PC-9 (cell line): ENCODE data around the gene HES2. TPM values are rescaled to one million over a fixed set of nuclear protein-coding genes. Genes with fewer than 3 reads are reported as not detected.
A peak's percentile ranks its signal among the peaks of the same experiment; 100 is the strongest.

Experiments used
- BruUV-seq: library from RNA; stranded (reverse); fragments of 400-500 nt; replicated peaks from 2 replicates; lab custom pipeline; 2021; lab: Mats Ljungman, UMichigan
- CTCF ChIA-PET: fragments of 300-600 bp; sonication (Branson Sonifier 250); formaldehyde crosslinking; loops from one replicate; lab custom pipeline; 2022; ENCODE audit warnings: antibody characterized with exemption; lab: Charles Lee
- POLR2A ChIA-PET: fragments of 300-600 bp; sonication (Branson Sonifier 250); formaldehyde crosslinking; loops from one replicate; lab custom pipeline; 2022; ENCODE audit warnings: antibody characterized with exemption; ENCODE audit not compliant: unreplicated experiment; lab: Charles Lee
- DNase-seq, 2 experiments: peaks; one replicate each; pipeline versions ENCODE4 v3.0.0 to v3.0.0-alpha.2; 2015 to 2022; ENCODE audit warnings: mixed read lengths in 1 of 2
- H2AFZ ChIP-seq: fragments of 200-600 bp; sonication (generic); 2 replicates; pipeline ENCODE4 v1.8.1; 2017; ENCODE audit warnings: antibody characterized with exemption
- H3F3A ChIP-seq: fragments of 200-600 bp; sonication (generic); 2 replicates; pipeline ENCODE4 v1.8.1; 2017; ENCODE audit warnings: antibody characterized with exemption, mild to moderate bottlenecking, low read depth; ENCODE audit not compliant: insufficient read depth
- H3K27ac ChIP-seq: fragments of 200-600 bp; sonication (generic); 2 replicates; pipeline ENCODE4 v1.6.1; 2016; ENCODE audit warnings: mixed run types
- H3K27me3 ChIP-seq: fragments of 200-600 bp; sonication (generic); 2 replicates; pipeline ENCODE4 v1.6.1; 2016; ENCODE audit warnings: low read depth, mixed run types; ENCODE audit not compliant: insufficient read depth
- H3K36me3 ChIP-seq: fragments of 200-600 bp; sonication (generic); 2 replicates; pipeline ENCODE4 v1.6.1; 2016; ENCODE audit warnings: low read depth, mixed run types
- H3K4me1 ChIP-seq: fragments of 200-600 bp; sonication (generic); replicated peaks from 2 replicates; pipeline ENCODE4 v1.6.1; 2016; ENCODE audit warnings: mixed run types; ENCODE audit not compliant: insufficient read depth
- H3K4me2 ChIP-seq: fragments of 200-600 bp; sonication (generic); 2 replicates; pipeline ENCODE4 v1.6.1; 2017; ENCODE audit warnings: mixed run types
- H3K4me3 ChIP-seq: fragments of 200-600 bp; sonication (generic); 2 replicates; pipeline ENCODE4 v1.6.1; 2016; ENCODE audit warnings: mixed run types
- H3K79me2 ChIP-seq: fragments of 200-600 bp; sonication (generic); 2 replicates; pipeline ENCODE4 v1.6.1; 2017; ENCODE audit warnings: low read depth, mixed run types
- H3K9me2 ChIP-seq: fragments of 200-600 bp; sonication (generic); 2 replicates; pipeline ENCODE4 v1.8.1; 2017; ENCODE audit warnings: mild to moderate bottlenecking; ENCODE audit not compliant: insufficient read depth
- H3K9me3 ChIP-seq: fragments of 200-600 bp; sonication (generic); 2 replicates; pipeline ENCODE4 v1.8.1; 2016; ENCODE audit warnings: low read depth; ENCODE audit not compliant: insufficient read depth
- H4K20me1 ChIP-seq: fragments of 200-600 bp; sonication (generic); 2 replicates; pipeline ENCODE4 v1.8.1; 2017; ENCODE audit not compliant: insufficient read depth
- EZH2 ChIP-seq: fragments of 200-600 bp; sonication (generic); IDR thresholded peaks from 2 replicates; pipeline ENCODE4 v1.8.0; 2017; ENCODE audit warnings: antibody characterized with exemption, low read depth
- intact Hi-C: fragments of 100-400 bp; cut with micrococcal nuclease; formaldehyde crosslinking; loops from one replicate; pipeline ENCODE4 v1.10.0; 2022; ENCODE audit not compliant: unreplicated experiment
- total RNA-seq: library from RNA; stranded (reverse); gene quantifications from 2 replicates; pipeline ENCODE4 v1.2.3, GENCODE V29; 2021
- TF ChIP-seq, protein P1 (sequence below): fragments of 200-600 bp; sonication (generic); conservative IDR thresholded peaks from 2 replicates; pipeline ENCODE4 v1.6.1; 2017; ENCODE audit warnings: mixed run types, antibody characterized with exemption, mild to moderate bottlenecking, moderate library complexity

HES2 gene
- total RNA-seq, 1 experiment from 2014 or later: 2.1 TPM

DNA sequence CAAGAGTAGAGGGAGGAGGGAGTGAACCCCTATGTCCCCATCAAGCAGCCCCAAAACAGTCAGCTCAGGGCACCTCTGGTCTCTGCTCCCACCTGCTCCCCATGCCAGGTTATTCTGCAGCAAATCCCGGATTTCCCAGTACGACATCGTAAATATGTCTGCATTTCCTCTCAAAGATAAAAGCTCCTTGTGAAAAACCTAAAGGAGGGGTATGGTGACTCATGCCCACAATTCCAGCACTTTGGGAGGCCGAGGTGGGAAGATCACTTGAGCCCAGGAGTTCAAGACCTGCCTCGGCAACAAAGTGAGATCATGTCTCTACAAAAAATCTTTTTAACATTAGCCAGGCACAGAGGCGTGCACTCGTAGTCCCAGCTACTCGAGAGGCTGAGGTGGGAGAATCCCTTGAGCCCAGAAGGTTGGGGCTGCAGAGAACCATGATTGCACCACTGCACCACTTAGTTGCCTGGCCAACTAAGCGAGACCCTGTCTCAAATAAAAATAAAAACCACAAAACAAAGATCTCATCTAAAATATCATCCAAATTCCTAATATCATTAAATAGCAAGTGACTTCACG is 33.3 kb downstream of the HES2 start:
- BruUV-seq: TSS peak; percentile 93
- H4K20me1 ChIP-seq: no peaks in the 10 kb centered on the region

DNA sequence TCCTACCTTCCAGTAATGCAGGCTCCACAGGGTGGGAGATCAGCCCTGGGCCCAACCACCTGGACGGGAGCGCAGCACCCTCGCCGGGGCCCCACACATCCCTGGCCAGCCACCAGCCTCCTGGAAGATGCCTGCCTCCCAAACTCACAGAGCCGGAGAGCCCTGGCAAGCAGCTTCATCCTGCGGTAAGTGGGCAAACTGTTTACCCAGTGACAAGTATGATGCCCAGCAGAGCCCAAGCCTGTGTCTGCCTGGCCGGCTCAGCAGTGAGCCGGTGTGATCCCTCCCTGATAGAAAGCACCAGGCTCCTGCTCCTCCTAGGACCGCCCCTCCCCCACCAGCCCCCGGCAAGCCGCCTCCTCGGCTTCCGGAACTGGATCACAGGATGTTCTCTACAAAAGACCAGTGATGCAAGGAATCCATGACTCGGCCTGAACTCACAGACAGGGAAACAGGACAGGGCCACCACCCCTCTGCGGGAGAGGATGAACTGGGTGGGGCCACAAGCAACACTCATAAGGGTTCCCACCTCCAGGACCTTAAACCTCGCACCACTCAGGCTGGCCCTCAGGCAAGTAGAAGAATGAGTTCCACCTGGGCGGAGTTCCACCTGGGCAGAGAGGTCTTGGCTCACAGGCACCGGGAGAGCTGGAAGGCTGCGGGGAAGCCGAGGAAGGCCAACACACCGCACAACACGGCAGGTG is 34.1 kb downstream of the HES2 start:
- CTCF ChIA-PET: interaction anchor here (0.6 to 1.3 kb wide), 2 partner anchors 14 to 27 kb away, joined by 3 read pairs; no protein-coding TSS in a partner anchor
- no peaks in the 10 kb centered on the region for H4K20me1 ChIP-seq
- intact Hi-C loops: loop anchor here (1.0 kb wide), 1 partner anchor 22 kb away; no protein-coding TSS in a partner anchor
- H3K9me2 ChIP-seq: no peaks in the 10 kb centered on the region
- peak overlapping the region; percentile 50; the same call in 1 of the 2 replicates for H3K4me3 ChIP-seq
- DNase-seq: peak; percentile 89 to 92
- POLR2A ChIA-PET: interaction anchor here (0.5 to 0.7 kb wide), 4 partner anchors 28 to 214 kb away, joined by 3 to 8 read pairs (median 4); no protein-coding TSS in a partner anchor
- no peaks in the 10 kb centered on the region for H3K27me3 ChIP-seq
- peaks cover 36% of the 10 kb centered on the region for H3K79me2 ChIP-seq
- H3F3A ChIP-seq: peaks cover 25% of the 10 kb centered on the region
- TF ChIP-seq, protein P1, sequence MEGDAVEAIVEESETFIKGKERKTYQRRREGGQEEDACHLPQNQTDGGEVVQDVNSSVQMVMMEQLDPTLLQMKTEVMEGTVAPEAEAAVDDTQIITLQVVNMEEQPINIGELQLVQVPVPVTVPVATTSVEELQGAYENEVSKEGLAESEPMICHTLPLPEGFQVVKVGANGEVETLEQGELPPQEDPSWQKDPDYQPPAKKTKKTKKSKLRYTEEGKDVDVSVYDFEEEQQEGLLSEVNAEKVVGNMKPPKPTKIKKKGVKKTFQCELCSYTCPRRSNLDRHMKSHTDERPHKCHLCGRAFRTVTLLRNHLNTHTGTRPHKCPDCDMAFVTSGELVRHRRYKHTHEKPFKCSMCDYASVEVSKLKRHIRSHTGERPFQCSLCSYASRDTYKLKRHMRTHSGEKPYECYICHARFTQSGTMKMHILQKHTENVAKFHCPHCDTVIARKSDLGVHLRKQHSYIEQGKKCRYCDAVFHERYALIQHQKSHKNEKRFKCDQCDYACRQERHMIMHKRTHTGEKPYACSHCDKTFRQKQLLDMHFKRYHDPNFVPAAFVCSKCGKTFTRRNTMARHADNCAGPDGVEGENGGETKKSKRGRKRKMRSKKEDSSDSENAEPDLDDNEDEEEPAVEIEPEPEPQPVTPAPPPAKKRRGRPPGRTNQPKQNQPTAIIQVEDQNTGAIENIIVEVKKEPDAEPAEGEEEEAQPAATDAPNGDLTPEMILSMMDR: no peak
- no peak for TF ChIP-seq EZH2
- H2AFZ ChIP-seq: peak overlapping the region; percentile 55; the same call in 1 of the 2 replicates
- no TSS peak for BruUV-seq
- H3K36me3 ChIP-seq: no peaks in the 10 kb centered on the region
- no peaks in the 10 kb centered on the region for H3K9me3 ChIP-seq
- H3K4me2 ChIP-seq: peak overlapping the region; percentile 85
- H3K4me1 ChIP-seq: peaks cover 17% of the 10 kb centered on the region
- peak overlapping the region; percentile 84 for H3K27ac ChIP-seq

More for the DNA sequence above, 33.3 kb downstream of the HES2 start:
- POLR2A ChIA-PET: interaction anchor here (0.5 to 0.7 kb wide), 6 partner anchors 26 to 214 kb away, joined by 3 to 8 read pairs (median 4); no protein-coding TSS in a partner anchor
- intact Hi-C loops: no loop called here
- Histone ChIP-seq H3K9me2 (no peaks in the 10 kb centered on the region), H3K27me3 (no peaks in the 10 kb centered on the region), H3K27ac (peak overlapping the region; percentile 84), H3K4me2 (peak overlapping the region; percentile 85), H3K9me3 (no peaks in the 10 kb centered on the region), H3K4me1 (peaks cover 17% of the 10 kb centered on the region), H2AFZ (no peak overlapping the region), H3F3A (peaks cover 25% of the 10 kb centered on the region; the same call in 1 of the 2 replicates), H3K36me3 (no peaks in the 10 kb centered on the region), H3K79me2 (peaks cover 45% of the 10 kb centered on the region), H3K4me3 (peak overlapping the region; percentile 50; the same call in 1 of the 2 replicates)
- peak in 1 of 2 experiments; percentile 15 for DNase-seq
- CTCF ChIA-PET: interaction anchor here (0.6 to 1.3 kb wide), 2 partner anchors 15 to 28 kb away, joined by 3 read pairs; no protein-coding TSS in a partner anchor
- TF ChIP-seq EZH2: no peak
- TF ChIP-seq, protein P1: no peak

DNA sequence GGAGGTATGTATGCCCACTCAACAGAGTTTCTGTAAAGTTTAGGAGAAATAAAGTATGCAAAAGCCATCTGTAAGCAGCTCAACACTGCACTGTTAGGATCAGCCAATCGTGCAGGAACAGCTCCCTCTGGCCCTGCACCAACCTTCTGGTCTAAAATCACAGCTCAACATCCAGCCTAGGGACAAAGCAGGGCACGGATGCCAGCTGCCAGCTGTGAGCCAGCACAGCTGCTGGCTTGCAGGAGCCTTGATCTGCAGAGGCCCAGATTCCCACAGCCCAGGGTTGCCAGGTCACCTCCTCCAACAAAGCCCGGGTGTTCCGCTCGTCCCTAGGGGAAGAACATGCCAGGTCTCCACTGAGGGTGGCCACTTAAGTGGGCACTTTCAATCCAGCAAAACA is 34.8 kb downstream of the HES2 start:
- intact Hi-C loops: loop anchor here (1.0 kb wide), 1 partner anchor 22 kb away; no protein-coding TSS in a partner anchor

More for the DNA sequence above, 34.8 kb downstream of the HES2 start:
- Histone ChIP-seq H3K9me2 (no peaks in the 10 kb centered on the region), H3K4me2 (peak overlapping the region; percentile 85), H3K27ac (peak overlapping the region; percentile 84), H4K20me1 (no peaks in the 10 kb centered on the region), H3K9me3 (no peaks in the 10 kb centered on the region), H3K4me3 (peak overlapping the region; percentile 50; the same call in 1 of the 2 replicates), H3K79me2 (peaks cover 30% of the 10 kb centered on the region), H2AFZ (no peak overlapping the region), H3K4me1 (peaks cover 17% of the 10 kb centered on the region), H3K27me3 (no peaks in the 10 kb centered on the region), H3F3A (peaks cover 25% of the 10 kb centered on the region), H3K36me3 (no peaks in the 10 kb centered on the region)
- TSS peak; percentile 15 for BruUV-seq
- POLR2A ChIA-PET: no interaction called here
- TF ChIP-seq EZH2: no peak
- TF ChIP-seq, protein P1: no peak
- peak in 1 of 2 experiments; percentile 15 for DNase-seq
- CTCF ChIA-PET: interaction anchor here (1.2 to 1.3 kb wide), 2 partner anchors 22 to 26 kb away, joined by 3 read pairs; no protein-coding TSS in a partner anchor
